Vagina (tissue), 2 donors: ENCODE data around the gene IFNGR1.

Source experiments
- CTCF ChIP-seq, 3 experiments: fragments of 450-650 bp in 2 of 3; fragments of 200-600 bp in 1 of 3; sonication (generic) in 1 of 3; IDR thresholded peaks; one replicate each; pipeline ENCODE4 v1.5.1; 2017 to 2019; ENCODE audit warnings: antibody characterized with exemption in 3 of 3, mild to moderate bottlenecking in 2 of 3, moderate library complexity in 2 of 3
- POLR2AphosphoS5 ChIP-seq, 2 donors: sonication (generic); formaldehyde crosslinking; IDR thresholded peaks; one replicate each; pipeline ENCODE4 v1.9.0; 2017; ENCODE audit warnings: antibody characterized with exemption in 2 of 2, mild to moderate bottlenecking in 2 of 2, low read depth in 1 of 2; ENCODE audit not compliant: insufficient read depth in 1 of 2

- TF ChIP-seq CTCF (IDR thresholded peaks at IDR 0.05) (no peak), POLR2AphosphoS5 (IDR thresholded peaks at IDR 0.05; ENCODE audit: insufficient read depth in 1 of 2, low read depth in 1 of 2) (no peak)
Measured at GRCh38 chr6:137170266-137171052, 48.7 kb downstream of the IFNGR1 start.
